BLaER1 (cell line): ENCODE data around the gene AGA.

Source experiments
- H3K27ac ChIP-seq: shearing (Covaris generic); formaldehyde crosslinking; 2 replicates; pipeline ENCODE4 v1.8.1; 2022
- H3K27me3 ChIP-seq: shearing (Covaris generic); formaldehyde crosslinking; 2 replicates; pipeline ENCODE4 v1.8.1; 2022
- H3K36me3 ChIP-seq: shearing (Covaris generic); formaldehyde crosslinking; 2 replicates; pipeline ENCODE4 v1.8.1; 2022
- H3K4me1 ChIP-seq: shearing (Covaris generic); formaldehyde crosslinking; 2 replicates; pipeline ENCODE4 v1.8.1; 2022
- H3K4me2 ChIP-seq: shearing (Covaris generic); formaldehyde crosslinking; 2 replicates; pipeline ENCODE4 v1.8.1; 2022
- H3K4me3 ChIP-seq: shearing (Covaris generic); formaldehyde crosslinking; 2 replicates; pipeline ENCODE4 v1.8.1; 2022
- H3K9ac ChIP-seq: shearing (Covaris generic); formaldehyde crosslinking; 2 replicates; pipeline ENCODE4 v1.8.1; 2022
- H3K9me3 ChIP-seq: shearing (Covaris generic); formaldehyde crosslinking; 2 replicates; pipeline ENCODE4 v1.8.1; 2022
- H4K20me1 ChIP-seq: shearing (Covaris generic); formaldehyde crosslinking; 2 replicates; pipeline ENCODE4 v1.8.1; 2022
- Cebpa-rat ChIP-seq: shearing (Covaris generic); IDR thresholded peaks from 2 replicates; pipeline ENCODE4 v1.8.1; 2022

Gene AGA

GRCh38 chr4:177480795-177481194 lies 38.6 kb upstream of the AGA start:
- TF ChIP-seq Cebpa-rat, result no peak
- H3K4me1 ChIP-seq, result no peaks in the 10 kb centered on the region
- no peak overlapping the region for H3K4me2 ChIP-seq
- no peak overlapping the region for H3K9ac ChIP-seq
- H3K27me3 ChIP-seq, result no peaks in the 10 kb centered on the region
- no peaks in the 10 kb centered on the region for H3K36me3 ChIP-seq
- no peaks in the 10 kb centered on the region for H3K9me3 ChIP-seq
- H3K27ac ChIP-seq, result no peak overlapping the region
- no peak overlapping the region for H3K4me3 ChIP-seq
- H4K20me1 ChIP-seq, result no peaks in the 10 kb centered on the region

DNA sequence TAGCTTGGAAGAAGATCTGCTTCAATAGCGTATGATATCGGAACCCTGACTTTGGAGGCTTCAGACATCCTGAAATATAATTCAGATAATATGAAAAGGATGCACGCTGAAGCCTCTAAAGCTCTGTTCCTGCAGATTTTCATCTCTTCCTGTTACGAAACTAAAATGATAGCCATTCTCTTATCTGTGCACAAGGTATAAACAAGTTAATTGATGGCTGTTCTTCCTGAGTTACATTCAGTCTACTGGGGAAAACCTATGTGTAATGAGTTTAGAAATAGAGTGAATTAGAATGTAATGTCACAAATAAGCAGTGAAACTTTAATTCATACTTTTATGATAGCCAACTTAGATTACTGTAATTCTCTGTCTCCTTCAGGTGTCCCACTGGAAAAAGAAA lies 36.8 kb upstream of the AGA start:
- no peak for TF ChIP-seq Cebpa-rat

GRCh38 chr4:177478496-177478895 lies 36.3 kb upstream of the AGA start:
- Histone ChIP-seq H4K20me1 (no peaks in the 10 kb centered on the region), H3K36me3 (no peaks in the 10 kb centered on the region), H3K4me2 (no peak overlapping the region), H3K4me3 (no peak overlapping the region), H3K27ac (no peak overlapping the region), H3K9me3 (no peaks in the 10 kb centered on the region), H3K4me1 (no peaks in the 10 kb centered on the region), H3K9ac (no peak overlapping the region), H3K27me3 (no peaks in the 10 kb centered on the region)
- no peak for TF ChIP-seq Cebpa-rat

More for the DNA sequence above, 36.8 kb upstream of the AGA start:
- no peak overlapping the region for H3K27ac ChIP-seq
- H3K4me1 ChIP-seq, result no peaks in the 10 kb centered on the region
- H3K4me2 ChIP-seq, result no peak overlapping the region
- H4K20me1 ChIP-seq, result no peaks in the 10 kb centered on the region
- H3K4me3 ChIP-seq, result no peak overlapping the region
- no peaks in the 10 kb centered on the region for H3K36me3 ChIP-seq
- H3K9ac ChIP-seq, result no peak overlapping the region
- no peaks in the 10 kb centered on the region for H3K9me3 ChIP-seq
- no peaks in the 10 kb centered on the region for H3K27me3 ChIP-seq

DNA sequence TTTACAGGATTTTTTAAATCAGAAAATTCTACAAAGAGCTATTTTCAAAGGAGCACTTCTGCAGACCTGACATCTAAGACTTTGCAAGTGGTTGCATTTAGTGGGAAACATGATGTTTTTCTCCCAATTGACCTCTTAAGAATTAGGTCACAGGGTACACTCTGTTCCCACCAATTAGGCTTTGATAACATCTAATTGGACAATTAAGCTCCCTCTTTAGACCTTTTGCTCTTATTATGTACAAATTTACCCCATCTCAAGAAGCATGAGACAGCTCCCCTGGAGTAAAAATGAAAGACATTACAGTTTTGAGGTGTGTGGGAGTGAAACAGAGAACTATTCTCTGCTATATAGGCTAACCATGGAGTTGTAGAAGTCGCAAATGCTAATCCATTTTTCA lies 31.8 kb upstream of the AGA start:
- no peak overlapping the region for H3K27ac ChIP-seq
- H3K36me3 ChIP-seq, result no peaks in the 10 kb centered on the region
- no peak overlapping the region for H3K4me3 ChIP-seq
- H3K9me3 ChIP-seq, result 0 out of 2 replicates have a peak, but pooled peaks cover 8% of the 10 kb centered on the region
- no peaks in the 10 kb centered on the region for H3K4me1 ChIP-seq
- no peaks in the 10 kb centered on the region for H4K20me1 ChIP-seq
- H3K27me3 ChIP-seq, result no peaks in the 10 kb centered on the region
- no peak overlapping the region for H3K4me2 ChIP-seq
- no peak for TF ChIP-seq Cebpa-rat
- no peak overlapping the region for H3K9ac ChIP-seq

GRCh38 chr4:177464026-177464425 lies 21.8 kb upstream of the AGA start:
- H3K4me2 ChIP-seq, result no peak overlapping the region
- H3K36me3 ChIP-seq, result no peaks in the 10 kb centered on the region
- H3K9me3 ChIP-seq, result no peaks in the 10 kb centered on the region
- no peaks in the 10 kb centered on the region for H4K20me1 ChIP-seq
- no peak overlapping the region for H3K27ac ChIP-seq
- TF ChIP-seq Cebpa-rat, result no peak
- no peak overlapping the region for H3K4me3 ChIP-seq
- no peaks in the 10 kb centered on the region for H3K27me3 ChIP-seq
- H3K4me1 ChIP-seq, result no peaks in the 10 kb centered on the region
- H3K9ac ChIP-seq, result no peak overlapping the region

- H3K4me1 ChIP-seq, result no peaks in the 10 kb centered on the region
- H3K4me3 ChIP-seq, result no peak overlapping the region
- no peaks in the 10 kb centered on the region for H3K36me3 ChIP-seq
- no peak for TF ChIP-seq Cebpa-rat
- H3K4me2 ChIP-seq, result no peak overlapping the region
- no peak overlapping the region for H3K27ac ChIP-seq
- no peak overlapping the region for H3K9ac ChIP-seq
- no peaks in the 10 kb centered on the region for H3K27me3 ChIP-seq
- H3K9me3 ChIP-seq, result no peaks in the 10 kb centered on the region
- H4K20me1 ChIP-seq, result no peaks in the 10 kb centered on the region
Observed at GRCh38 chr4:177461606-177462005, 19.4 kb upstream of the AGA start.

GRCh38 chr4:177460460-177460859 lies 18.2 kb upstream of the AGA start:
- TF ChIP-seq Cebpa-rat, result no peak
- Histone ChIP-seq H3K9me3 (no peaks in the 10 kb centered on the region), H4K20me1 (no peaks in the 10 kb centered on the region), H3K4me1 (no peaks in the 10 kb centered on the region), H3K4me3 (no peak overlapping the region), H3K4me2 (no peak overlapping the region), H3K9ac (no peak overlapping the region), H3K27ac (no peak overlapping the region), H3K36me3 (no peaks in the 10 kb centered on the region), H3K27me3 (no peaks in the 10 kb centered on the region)

- TF ChIP-seq Cebpa-rat, result no peak
- H3K4me3 ChIP-seq, result no peak overlapping the region
- no peak overlapping the region for H3K4me2 ChIP-seq
Observed at GRCh38 chr4:177455561-177455970, 13.3 kb upstream of the AGA start.

GRCh38 chr4:177453116-177453515 lies 10.9 kb upstream of the AGA start:
- no peak overlapping the region for H3K9ac ChIP-seq
- no peak overlapping the region for H3K4me3 ChIP-seq
- H3K4me1 ChIP-seq, result no peaks in the 10 kb centered on the region
- H3K4me2 ChIP-seq, result no peak overlapping the region
- no peaks in the 10 kb centered on the region for H4K20me1 ChIP-seq
- H3K9me3 ChIP-seq, result no peaks in the 10 kb centered on the region
- no peak for TF ChIP-seq Cebpa-rat
- no peaks in the 10 kb centered on the region for H3K27me3 ChIP-seq
- H3K27ac ChIP-seq, result no peak overlapping the region
- no peaks in the 10 kb centered on the region for H3K36me3 ChIP-seq

More at GRCh38 chr4:177455561-177455970, 13.3 kb upstream of the AGA start:
- Histone ChIP-seq H3K27ac (no peak overlapping the region), H3K9ac (no peak overlapping the region), H3K27me3 (no peaks in the 10 kb centered on the region), H3K9me3 (no peaks in the 10 kb centered on the region), H3K36me3 (no peaks in the 10 kb centered on the region), H3K4me1 (no peaks in the 10 kb centered on the region), H4K20me1 (no peaks in the 10 kb centered on the region)

- H3K27me3 ChIP-seq, result no peaks in the 10 kb centered on the region
- H3K36me3 ChIP-seq, result no peaks in the 10 kb centered on the region
- no peaks in the 10 kb centered on the region for H4K20me1 ChIP-seq
- no peak for TF ChIP-seq Cebpa-rat
- H3K4me2 ChIP-seq, result no peak overlapping the region
- no peak overlapping the region for H3K27ac ChIP-seq
- no peaks in the 10 kb centered on the region for H3K9me3 ChIP-seq
- H3K4me3 ChIP-seq, result no peak overlapping the region
- H3K9ac ChIP-seq, result no peak overlapping the region
- H3K4me1 ChIP-seq, result no peaks in the 10 kb centered on the region
Observed at GRCh38 chr4:177451108-177451500, 8.9 kb upstream of the AGA start.

- no peaks in the 10 kb centered on the region for H3K36me3 ChIP-seq
- no peak overlapping the region for H3K27ac ChIP-seq
- H4K20me1 ChIP-seq, result no peaks in the 10 kb centered on the region
- no peak overlapping the region for H3K4me2 ChIP-seq
- no peak overlapping the region for H3K9ac ChIP-seq
- no peak for TF ChIP-seq Cebpa-rat
- no peaks in the 10 kb centered on the region for H3K27me3 ChIP-seq
- no peaks in the 10 kb centered on the region for H3K9me3 ChIP-seq
- no peak overlapping the region for H3K4me3 ChIP-seq
- H3K4me1 ChIP-seq, result no peaks in the 10 kb centered on the region
Observed at GRCh38 chr4:177450426-177451107, 8.3 kb upstream of the AGA start.
